ENCODE results near the gene STAP1. TPM values are rescaled to one million over a fixed set of nuclear protein-coding genes. Genes with fewer than 3 reads are reported as not detected.
"Not testable (repeated sequence)": the region's sequence is repeated elsewhere in the genome, so short reads cannot be mapped to it uniquely, and the experiment has no call there.

Gene STAP1
- total RNA-seq, 1 donor from 2014 or later = 3.5 TPM

GRCh38 chr4:67549123-67549522 lies 9.4 kb upstream of the STAP1 start:
- peaks cover 5% of the 10 kb centered on the region for H3K4me1 Mint-ChIP-seq (ENCODE audit: unreplicated experiment)

GRCh38 chr4:67550451-67550850 lies 8.1 kb upstream of the STAP1 start:
- Mint-ChIP-seq H3K9me3 (ENCODE audit: unreplicated experiment) (no peaks in the 10 kb centered on the region), H3K27ac (ENCODE audit: unreplicated experiment) (no peak overlapping the region), H3K4me1 (ENCODE audit: unreplicated experiment) (no peaks in the 10 kb centered on the region), H3K27me3 (ENCODE audit: unreplicated experiment) (no peaks in the 10 kb centered on the region), H3K36me3 (ENCODE audit: low read depth, unreplicated experiment) (no peaks in the 10 kb centered on the region), H3K4me3 (ENCODE audit: unreplicated experiment) (no peak overlapping the region)
- no peak for TF ChIP-seq CTCF (IDR thresholded peaks at IDR 0.05; ENCODE audit: unreplicated experiment)
- no peak for DNase-seq (ENCODE audit: low spot score)

More at GRCh38 chr4:67549123-67549522, 9.4 kb upstream of the STAP1 start:
- no peak for TF ChIP-seq CTCF (IDR thresholded peaks at IDR 0.05; ENCODE audit: unreplicated experiment)
- Mint-ChIP-seq H3K4me3 (ENCODE audit: unreplicated experiment) (no peak overlapping the region), H3K9me3 (ENCODE audit: unreplicated experiment) (no peaks in the 10 kb centered on the region), H3K27me3 (ENCODE audit: unreplicated experiment) (peaks cover 7% of the 10 kb centered on the region), H3K27ac (ENCODE audit: unreplicated experiment) (no peak overlapping the region), H3K36me3 (ENCODE audit: low read depth, unreplicated experiment) (no peaks in the 10 kb centered on the region)
- DNase-seq (ENCODE audit: low spot score) = no peak

- H3K27ac Mint-ChIP-seq (ENCODE audit: unreplicated experiment) = no peak overlapping the region
- no peaks in the 10 kb centered on the region for H3K36me3 Mint-ChIP-seq (ENCODE audit: low read depth, unreplicated experiment)
- no peaks in the 10 kb centered on the region for H3K9me3 Mint-ChIP-seq (ENCODE audit: unreplicated experiment)
- H3K4me3 Mint-ChIP-seq (ENCODE audit: unreplicated experiment) = no peak overlapping the region
- no peak for DNase-seq (ENCODE audit: low spot score)
- H3K4me1 Mint-ChIP-seq (ENCODE audit: unreplicated experiment) = no peaks in the 10 kb centered on the region
- no peaks in the 10 kb centered on the region for H3K27me3 Mint-ChIP-seq (ENCODE audit: unreplicated experiment)
- no peak for TF ChIP-seq CTCF (IDR thresholded peaks at IDR 0.05; ENCODE audit: unreplicated experiment)
Measured at GRCh38 chr4:67550857-67551256, 7.7 kb upstream of the STAP1 start.

GRCh38 chr4:67552146-67552792 lies 6.3 kb upstream of the STAP1 start:
- DNase-seq (ENCODE audit: low spot score) = not testable (repeated sequence)

GRCh38 chr4:67554096-67554495 lies 4.4 kb upstream of the STAP1 start:
- Mint-ChIP-seq H3K4me1 (ENCODE audit: unreplicated experiment) (peaks cover 6% of the 10 kb centered on the region), H3K4me3 (ENCODE audit: unreplicated experiment) (no peak overlapping the region), H3K9me3 (ENCODE audit: unreplicated experiment) (no peaks in the 10 kb centered on the region), H3K27me3 (ENCODE audit: unreplicated experiment) (no peaks in the 10 kb centered on the region), H3K36me3 (ENCODE audit: low read depth, unreplicated experiment) (no peaks in the 10 kb centered on the region), H3K27ac (ENCODE audit: unreplicated experiment) (no peak overlapping the region)
- no peak for TF ChIP-seq CTCF (IDR thresholded peaks at IDR 0.05; ENCODE audit: unreplicated experiment)
- no peak for DNase-seq (ENCODE audit: low spot score)

More at GRCh38 chr4:67552146-67552792, 6.3 kb upstream of the STAP1 start:
- H3K36me3 Mint-ChIP-seq (ENCODE audit: low read depth, unreplicated experiment); H3K9me3 Mint-ChIP-seq (ENCODE audit: unreplicated experiment); H3K4me1 Mint-ChIP-seq (ENCODE audit: unreplicated experiment); H3K4me3 Mint-ChIP-seq (ENCODE audit: unreplicated experiment); H3K27ac Mint-ChIP-seq (ENCODE audit: unreplicated experiment); H3K27me3 Mint-ChIP-seq (ENCODE audit: unreplicated experiment): not testable (repeated sequence)
